Memory B cell (primary cell): ENCODE measurements around the gene ENPP7.

Source experiments
- ATAC-seq: fragments of 150-1000 bp; cut with Tn5 transposase; 2 replicates; pipeline ENCODE4 v1.10.0; 2021; ENCODE audit warnings: low read depth, mild to moderate bottlenecking, moderate library complexity
- DNase-seq, 2 donors: peaks; one replicate each; pipeline ENCODE4 v3.0.0; 2022; ENCODE audit warnings: low spot score in 2 of 2
- H3K27ac Mint-ChIP-seq: one replicate; pipeline ENCODE4 v1.8.0; 2022; ENCODE audit warnings: mild to moderate bottlenecking, moderate library complexity, mixed read lengths
- H3K27me3 Mint-ChIP-seq: one replicate; pipeline ENCODE4 v1.8.0; 2022; ENCODE audit warnings: mixed read lengths
- H3K36me3 Mint-ChIP-seq: one replicate; pipeline ENCODE4 v1.8.0; 2022; ENCODE audit warnings: mild to moderate bottlenecking, mixed read lengths
- H3K4me1 Mint-ChIP-seq: one replicate; pipeline ENCODE4 v1.8.0; 2022; ENCODE audit warnings: mixed read lengths
- H3K4me3 Mint-ChIP-seq: one replicate; pipeline ENCODE4 v1.8.0; 2022; ENCODE audit warnings: mild to moderate bottlenecking, moderate library complexity, mixed read lengths
- H3K9me3 Mint-ChIP-seq: one replicate; pipeline ENCODE4 v1.8.0; 2022; ENCODE audit warnings: mixed read lengths

Gene ENPP7

GRCh38 chr17:79732804-79733691, 2.3 kb downstream of the ENPP7 start:
- Mint-ChIP-seq H3K36me3 (peaks cover 3% of the 10 kb centered on the region), H3K9me3 (no peaks in the 10 kb centered on the region), H3K4me1 (peaks cover 29% of the 10 kb centered on the region), H3K27me3 (peaks cover 4% of the 10 kb centered on the region), H3K27ac (peak overlapping the region; percentile 93), H3K4me3 (peak overlapping the region; percentile 87)
- ATAC-seq (peak; percentile 80), DNase-seq (no peak)

DNA sequence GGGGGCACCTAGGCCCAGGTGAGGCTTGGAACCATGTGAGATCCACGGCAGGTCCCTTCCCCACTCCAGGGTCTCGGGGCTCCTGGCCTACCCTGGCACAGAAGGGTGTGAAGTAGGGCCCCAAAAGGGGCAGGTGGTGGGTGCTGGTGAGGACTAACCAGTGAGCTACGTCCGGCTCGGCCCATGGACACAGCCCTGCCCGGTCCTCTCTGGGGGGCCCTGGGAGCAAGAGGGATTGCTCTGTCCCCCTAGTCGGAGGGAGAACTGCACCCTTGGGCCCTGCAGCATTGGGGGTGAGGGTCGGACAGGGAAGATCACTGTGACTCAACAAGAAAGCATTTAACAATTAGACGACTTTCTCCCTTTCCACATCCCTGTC, 2.9 kb downstream of the ENPP7 start:
- Mint-ChIP-seq H3K9me3 (no peaks in the 10 kb centered on the region), H3K4me1 (peaks cover 29% of the 10 kb centered on the region), H3K4me3 (peak overlapping the region; percentile 87), H3K27ac (peak overlapping the region; percentile 93), H3K27me3 (peaks cover 4% of the 10 kb centered on the region), H3K36me3 (peaks cover 3% of the 10 kb centered on the region)
- DNase-seq (no peak), ATAC-seq (no peak)

DNA sequence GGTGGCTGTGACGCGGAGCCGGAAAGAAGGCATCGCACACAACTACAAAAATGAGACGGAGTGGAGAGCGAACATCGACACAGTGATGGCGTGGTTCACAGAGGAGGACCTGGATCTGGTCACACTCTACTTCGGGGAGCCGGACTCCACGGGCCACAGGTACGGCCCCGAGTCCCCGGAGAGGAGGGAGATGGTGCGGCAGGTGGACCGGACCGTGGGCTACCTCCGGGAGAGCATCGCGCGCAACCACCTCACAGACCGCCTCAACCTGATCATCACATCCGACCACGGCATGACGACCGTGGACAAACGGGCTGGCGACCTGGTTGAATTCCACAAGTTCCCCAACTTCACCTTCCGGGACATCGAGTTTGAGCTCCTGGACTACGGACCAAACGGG, 4.4 kb downstream of the ENPP7 start:
- Mint-ChIP-seq H3K4me3 (no peak overlapping the region), H3K4me1 (peaks cover 20% of the 10 kb centered on the region), H3K27ac (no peak overlapping the region), H3K9me3 (no peaks in the 10 kb centered on the region), H3K36me3 (peaks cover 2% of the 10 kb centered on the region), H3K27me3 (peaks cover 14% of the 10 kb centered on the region)
- DNase-seq (no peak), ATAC-seq (no peak)

DNA sequence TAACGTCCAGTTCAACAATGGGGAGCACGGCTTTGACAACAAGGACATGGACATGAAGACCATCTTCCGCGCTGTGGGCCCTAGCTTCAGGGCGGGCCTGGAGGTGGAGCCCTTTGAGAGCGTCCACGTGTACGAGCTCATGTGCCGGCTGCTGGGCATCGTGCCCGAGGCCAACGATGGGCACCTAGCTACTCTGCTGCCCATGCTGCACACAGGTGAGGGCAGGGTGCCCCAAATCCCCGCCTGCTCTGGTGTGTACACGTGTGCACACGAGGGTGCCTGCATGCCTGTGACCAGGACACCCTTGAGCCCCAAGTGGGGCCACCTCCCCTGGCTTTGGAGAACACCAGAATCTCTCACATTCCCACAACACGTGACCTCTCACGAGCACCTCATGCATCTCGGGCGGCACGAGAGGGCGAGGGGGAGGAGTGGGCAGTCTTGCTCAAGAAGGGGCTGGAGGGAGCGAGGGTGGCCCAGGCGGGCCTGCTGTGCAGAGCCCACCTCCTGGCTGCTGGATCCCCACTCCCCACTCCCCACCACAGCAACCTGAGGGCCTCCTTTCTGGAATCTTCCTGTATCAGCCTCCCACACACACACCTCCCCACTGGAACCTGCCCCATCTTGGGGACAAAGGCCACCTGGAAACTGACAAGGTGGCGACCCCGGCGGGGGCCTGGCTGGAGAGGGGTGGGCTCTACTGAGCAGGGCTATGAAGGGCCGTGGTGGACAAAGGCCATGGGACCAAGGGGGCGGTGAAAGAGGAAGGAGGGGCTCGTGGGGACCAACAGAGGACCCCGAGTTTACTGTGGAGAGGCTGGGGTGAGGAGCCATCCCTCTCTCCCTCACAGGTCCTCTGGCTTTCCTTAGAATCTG, 6.5 kb downstream of the ENPP7 start:
- DNase-seq (no peak), ATAC-seq (no peak)
- peaks cover 15% of the 10 kb centered on the region for H3K4me1 Mint-ChIP-seq
- no peak overlapping the region for H3K27ac Mint-ChIP-seq
- H3K36me3 Mint-ChIP-seq = peaks cover 2% of the 10 kb centered on the region
- no peaks in the 10 kb centered on the region for H3K9me3 Mint-ChIP-seq
- H3K27me3 Mint-ChIP-seq = peaks cover 18% of the 10 kb centered on the region
- no peak overlapping the region for H3K4me3 Mint-ChIP-seq

- H3K4me1 Mint-ChIP-seq = peaks cover 9% of the 10 kb centered on the region
- DNase-seq = no peak
- H3K27ac Mint-ChIP-seq = no peak overlapping the region
These were observed 7.3 kb downstream of the ENPP7 start for GRCh38 chr17:79737922-79738578.

GRCh38 chr17:79738643-79739042, 7.9 kb downstream of the ENPP7 start:
- no peak for DNase-seq
- no peak for ATAC-seq
- Mint-ChIP-seq H3K36me3 (peaks cover 2% of the 10 kb centered on the region), H3K4me3 (no peak overlapping the region), H3K9me3 (no peaks in the 10 kb centered on the region), H3K27ac (no peak overlapping the region), H3K27me3 (peaks cover 20% of the 10 kb centered on the region), H3K4me1 (peaks cover 5% of the 10 kb centered on the region)

More at GRCh38 chr17:79737922-79738578, 7.3 kb downstream of the ENPP7 start:
- Mint-ChIP-seq H3K36me3 (peaks cover 2% of the 10 kb centered on the region), H3K9me3 (no peaks in the 10 kb centered on the region), H3K27me3 (peaks cover 18% of the 10 kb centered on the region), H3K4me3 (no peak overlapping the region)
- no peak for ATAC-seq

- Mint-ChIP-seq H3K27me3 (peaks cover 20% of the 10 kb centered on the region), H3K4me1 (peaks cover 4% of the 10 kb centered on the region), H3K27ac (no peak overlapping the region), H3K9me3 (no peaks in the 10 kb centered on the region), H3K4me3 (no peak overlapping the region), H3K36me3 (peaks cover 2% of the 10 kb centered on the region)
- ATAC-seq = no peak
- no peak for DNase-seq
These were observed 8.7 kb downstream of the ENPP7 start for GRCh38 chr17:79739148-79740062.

- no peak for ATAC-seq
These were observed 9.7 kb downstream of the ENPP7 start for GRCh38 chr17:79740413-79740812.

DNA sequence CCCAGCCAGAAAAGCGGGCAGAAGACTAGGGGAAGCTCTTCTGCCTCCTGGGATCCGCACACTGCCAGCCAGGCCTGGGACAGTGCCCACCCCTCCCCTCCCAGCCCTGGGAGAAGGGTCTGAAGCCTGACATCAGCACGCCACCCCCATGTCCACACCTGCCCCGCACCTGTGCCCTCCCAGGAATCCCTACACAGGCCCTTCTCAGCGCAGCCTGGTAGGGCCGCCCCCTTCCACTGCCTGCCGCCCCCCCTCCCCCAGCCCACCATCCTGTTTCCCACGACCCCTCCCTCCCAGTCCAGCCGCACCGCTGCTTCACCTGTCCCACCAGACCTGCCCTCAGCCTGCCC, 10.6 kb downstream of the ENPP7 start:
- H3K4me3 Mint-ChIP-seq = no peak overlapping the region
- no peak for ATAC-seq
- no peak overlapping the region for H3K27ac Mint-ChIP-seq
- H3K27me3 Mint-ChIP-seq = peaks cover 27% of the 10 kb centered on the region
- H3K9me3 Mint-ChIP-seq = no peaks in the 10 kb centered on the region
- H3K4me1 Mint-ChIP-seq = no peaks in the 10 kb centered on the region
- DNase-seq = no peak
- no peaks in the 10 kb centered on the region for H3K36me3 Mint-ChIP-seq

More at GRCh38 chr17:79740413-79740812, 9.7 kb downstream of the ENPP7 start:
- Mint-ChIP-seq H3K9me3 (no peaks in the 10 kb centered on the region), H3K36me3 (no peaks in the 10 kb centered on the region), H3K4me3 (no peak overlapping the region), H3K27me3 (peaks cover 25% of the 10 kb centered on the region), H3K27ac (no peak overlapping the region), H3K4me1 (peaks cover 2% of the 10 kb centered on the region)
- DNase-seq = no peak

DNA sequence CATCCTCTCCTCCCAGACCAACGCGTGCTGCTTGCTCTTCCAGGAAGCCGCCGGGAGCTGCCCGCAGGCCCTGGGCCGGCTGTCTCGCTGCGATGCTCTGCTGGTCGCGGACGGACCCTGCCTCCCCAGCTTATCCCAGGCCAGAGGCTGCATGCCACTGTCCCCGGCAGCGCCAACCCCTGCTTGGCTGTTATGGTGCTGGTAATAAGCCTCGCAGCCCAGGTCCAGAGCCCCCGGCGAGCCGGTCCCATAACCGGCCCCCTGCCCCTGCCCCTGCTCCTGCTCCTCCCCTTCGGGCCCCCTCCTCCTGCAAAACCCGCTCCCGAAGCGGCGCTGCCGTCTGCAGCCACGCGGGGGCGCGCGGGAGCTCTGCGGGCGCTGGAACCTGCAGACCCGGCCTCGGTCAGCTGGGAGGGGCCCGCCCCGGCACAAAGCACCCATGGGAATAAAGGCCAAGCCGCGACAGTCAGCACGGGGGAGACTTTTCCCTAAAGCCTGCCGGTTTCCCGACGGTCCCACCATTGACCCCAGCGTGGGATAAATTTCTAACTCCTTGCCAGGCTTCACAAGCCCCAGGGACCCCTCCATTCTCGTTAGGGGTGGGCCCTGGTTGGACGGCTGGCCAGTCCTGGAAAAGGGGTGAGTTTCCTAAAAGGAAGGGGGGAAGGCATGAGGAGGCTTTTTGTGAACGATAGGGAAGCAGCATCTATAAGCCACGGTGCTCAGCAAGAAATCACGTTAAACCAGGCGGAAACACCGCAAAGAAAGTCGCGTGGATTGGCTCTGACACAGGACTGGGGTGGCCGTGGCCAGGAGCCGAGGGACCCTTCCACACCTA, 11.2 kb downstream of the ENPP7 start:
- H3K27ac Mint-ChIP-seq = no peak overlapping the region

GRCh38 chr17:79742589-79742918, 11.8 kb downstream of the ENPP7 start:
- Mint-ChIP-seq H3K36me3 (no peaks in the 10 kb centered on the region), H3K4me1 (no peaks in the 10 kb centered on the region), H3K9me3 (no peaks in the 10 kb centered on the region), H3K4me3 (no peak overlapping the region), H3K27me3 (peaks cover 29% of the 10 kb centered on the region), H3K27ac (no peak overlapping the region)
- DNase-seq = no peak
- ATAC-seq = no peak

More for the DNA sequence above, 11.2 kb downstream of the ENPP7 start:
- no peaks in the 10 kb centered on the region for H3K36me3 Mint-ChIP-seq
- H3K4me1 Mint-ChIP-seq = no peaks in the 10 kb centered on the region
- DNase-seq = peak; percentile 74 to 86
- ATAC-seq = peak; percentile 62
- H3K27me3 Mint-ChIP-seq = peaks cover 26% of the 10 kb centered on the region
- H3K9me3 Mint-ChIP-seq = no peaks in the 10 kb centered on the region
- no peak overlapping the region for H3K4me3 Mint-ChIP-seq

- H3K9me3 Mint-ChIP-seq = no peaks in the 10 kb centered on the region
- no peak overlapping the region for H3K27ac Mint-ChIP-seq
- peaks cover 4% of the 10 kb centered on the region for H3K4me1 Mint-ChIP-seq
- no peak overlapping the region for H3K4me3 Mint-ChIP-seq
- peaks cover 33% of the 10 kb centered on the region for H3K27me3 Mint-ChIP-seq
- ATAC-seq (no peak), DNase-seq (no peak)
- H3K36me3 Mint-ChIP-seq = no peaks in the 10 kb centered on the region
These were observed 12.3 kb downstream of the ENPP7 start for GRCh38 chr17:79742951-79743476.
